HepG2 (cell line): ENCODE results near the gene DSTN. TPM values are rescaled to one million over a fixed set of nuclear protein-coding genes. Genes with fewer than 3 reads are reported as not detected.

ENCODE experiments used
- ATAC-seq: fragments of 200-7000 bp; cut with Tn5 transposase; 3 replicates; pipeline ENCODE4 v1.9.1; 2020; ENCODE audit warnings: mild to moderate bottlenecking, moderate library complexity
- BruUV-seq: library from RNA; stranded (reverse); fragments of 400-500 nt; replicated peaks from 2 replicates; lab custom pipeline; 2021; lab: Mats Ljungman, UMichigan
- CTCF ChIA-PET: fragments of 300-600 bp; formaldehyde crosslinking; extraction: SDS; loops from one replicate; lab custom pipeline; 2021; ENCODE audit warnings: low total read pairs, inconsistent platforms, low intra/inter-chr PET ratio; lab: Yijun Ruan, JAX
- POLR2A ChIA-PET: fragments of 350-600 bp; sonication (Branson Sonifier 250); formaldehyde crosslinking; loops from one replicate; lab custom pipeline; 2020; ENCODE audit warnings: antibody characterized with exemption, inconsistent platforms; lab: Yijun Ruan, JAX
- DNase-seq: peaks from one replicate; pipeline ENCODE4 v3.0.0-alpha.2; 2015; ENCODE audit warnings: low spot score
- FAIRE-seq: peaks from 3 replicates; lab custom pipeline; 2011; peaks lifted over from hg19 to GRCh38; lab: Jason Lieb, UNC
- H2AFZ ChIP-seq: one replicate; pipeline ENCODE4 v1.6.1; 2011; ENCODE audit warnings: low read length, inconsistent platforms
- H3K27ac ChIP-seq: fragments of 300-600 bp; 3 replicates; pipeline ENCODE4 v1.8.0; 2011; ENCODE audit warnings: mixed run types, mild to moderate bottlenecking, mixed read lengths, low read length, inconsistent platforms; ENCODE audit not compliant: insufficient read depth; ENCODE audit errors: extremely low read length
- H3K27me3 ChIP-seq, 2 experiments: fragments of 200-600 bp in 1 of 2; 2 replicates in 1 of 2; 3 replicates in 1 of 2; pipeline versions ENCODE4 v1.6.0 to v1.8.0; 2011; ENCODE audit warnings: low read length in 2 of 2, mild to moderate bottlenecking in 2 of 2, moderate library complexity in 2 of 2, inconsistent platforms in 1 of 2; ENCODE audit not compliant: insufficient read depth in 2 of 2, control insufficient read depth in 1 of 2
- H3K36me3 ChIP-seq, 2 experiments: fragments of 200-600 bp in 1 of 2; replicated peaks in 1 of 2; 2 replicates in 1 of 2; 3 replicates in 1 of 2; pipeline versions ENCODE4 v1.5.1 to v1.8.0; 2011; ENCODE audit warnings: low read length in 2 of 2, inconsistent platforms in 1 of 2; ENCODE audit not compliant: insufficient read depth in 2 of 2, control insufficient read depth in 1 of 2
- H3K4me1 ChIP-seq: 2 replicates; pipeline ENCODE4 v1.5.1; 2012; ENCODE audit warnings: low read length, inconsistent platforms; ENCODE audit not compliant: insufficient read depth
- H3K4me2 ChIP-seq: 2 replicates; pipeline ENCODE4 v1.6.0; 2011; ENCODE audit warnings: low read depth, low read length, inconsistent platforms
- H3K4me3 ChIP-seq, 3 experiments: fragments of 200-600 bp in 1 of 3; sonication (generic), shearing (Covaris generic) in 1 of 3; replicated peaks in 1 of 3; 2 replicates each; pipeline ENCODE4 v1.5.1; 2011 to 2016; ENCODE audit warnings: low read length in 3 of 3, inconsistent platforms in 2 of 3, low read depth in 2 of 3, mild to moderate bottlenecking in 2 of 3, control low read depth in 1 of 3, mixed read lengths in 1 of 3; ENCODE audit not compliant: insufficient read depth in 1 of 3
- H3K79me2 ChIP-seq: one replicate; pipeline ENCODE4 v1.6.1; 2011; ENCODE audit warnings: low read length, inconsistent platforms; ENCODE audit not compliant: insufficient read depth
- H3K9ac ChIP-seq: 2 replicates; pipeline ENCODE4 v1.6.0; 2011; ENCODE audit warnings: mild to moderate bottlenecking, low read depth, low read length, inconsistent platforms; ENCODE audit not compliant: insufficient read depth
- H3K9me3 ChIP-seq: 2 replicates; pipeline ENCODE4 v1.5.1; 2012; ENCODE audit warnings: mild to moderate bottlenecking, low read length
- H4K20me1 ChIP-seq: 2 replicates; pipeline ENCODE4 v1.6.0; 2011; ENCODE audit warnings: inconsistent platforms, mild to moderate bottlenecking, low read length, moderate library complexity; ENCODE audit not compliant: insufficient read depth
- AGO1 ChIP-seq: fragments of 200-400 bp; formaldehyde crosslinking; IDR thresholded peaks from 2 replicates; pipeline ENCODE4 v1.6.1; 2017; ENCODE audit warnings: mild to moderate bottlenecking, low read depth, low read length, moderate library complexity; ENCODE audit not compliant: poor library complexity, severe bottlenecking
- AGO2 ChIP-seq: fragments of 200-400 bp; formaldehyde crosslinking; optimal IDR thresholded peaks from 2 replicates; pipeline ENCODE3; 2017; ENCODE audit warnings: mild to moderate bottlenecking, low read depth, low read length, moderate library complexity
- MEIS2 ChIP-seq: sonication (generic); formaldehyde crosslinking; IDR thresholded peaks from 2 replicates; pipeline ENCODE4 v1.9.0; 2021; ENCODE audit warnings: mild to moderate bottlenecking, missing genetic modification reagents
- NFKB2 ChIP-seq: sonication (generic); formaldehyde crosslinking; IDR thresholded peaks from 2 replicates; pipeline ENCODE4 v1.4.0; 2020; ENCODE audit warnings: missing genetic modification reagents, borderline replicate concordance
- PAF1 ChIP-seq: IDR thresholded peaks from 2 replicates; pipeline ENCODE4 v1.6.1; 2016; ENCODE audit warnings: missing genetic modification reagents, missing compliant biosample characterization
- POLR2AphosphoS5 ChIP-seq: IDR thresholded peaks from 2 replicates; pipeline ENCODE4 v1.6.1; 2012; ENCODE audit warnings: low read depth, low read length
- RBM22 ChIP-seq: fragments of 200-400 bp; formaldehyde crosslinking; optimal IDR thresholded peaks from 2 replicates; pipeline ENCODE3; 2017; ENCODE audit warnings: mild to moderate bottlenecking, low read length, moderate library complexity
- SRSF1 ChIP-seq: fragments of 200-400 bp; formaldehyde crosslinking; optimal IDR thresholded peaks from 2 replicates; pipeline ENCODE3; 2017; ENCODE audit warnings: mild to moderate bottlenecking, low read depth, low read length, moderate library complexity
- TBX2 ChIP-seq: sonication (generic); formaldehyde crosslinking; IDR thresholded peaks from 2 replicates; pipeline ENCODE4 v1.5.0; 2020; ENCODE audit warnings: missing genetic modification reagents, mild to moderate bottlenecking, borderline replicate concordance
- U2AF1 ChIP-seq: fragments of 200-400 bp; formaldehyde crosslinking; optimal IDR thresholded peaks from 2 replicates; pipeline ENCODE3; 2017; ENCODE audit warnings: mild to moderate bottlenecking, low read depth, low read length
- ZBTB33 ChIP-seq: sonication (generic); formaldehyde crosslinking; IDR thresholded peaks from 2 replicates; pipeline ENCODE4 v1.4.0; 2020; ENCODE audit warnings: missing genetic modification reagents
- ZNF124 ChIP-seq: sonication (generic); formaldehyde crosslinking; IDR thresholded peaks from 2 replicates; pipeline ENCODE4 v1.4.0; 2020; ENCODE audit warnings: missing genetic modification reagents
- ZNF572 ChIP-seq: sonication (generic); formaldehyde crosslinking; IDR thresholded peaks from 2 replicates; pipeline ENCODE4 v1.5.1; 2020; ENCODE audit warnings: mild to moderate bottlenecking, missing genetic modification reagents
- ZNF574 ChIP-seq: sonication (generic); formaldehyde crosslinking; IDR thresholded peaks from 2 replicates; pipeline ENCODE4 v1.4.0; 2020; ENCODE audit warnings: missing genetic modification reagents
- ZNF740 ChIP-seq: sonication (generic); formaldehyde crosslinking; IDR thresholded peaks from 2 replicates; pipeline ENCODE4 v1.4.0; 2020; ENCODE audit warnings: missing genetic modification reagents
- ZNF790 ChIP-seq: sonication (generic); formaldehyde crosslinking; IDR thresholded peaks from 2 replicates; pipeline ENCODE4 v1.8.0; 2022; ENCODE audit warnings: missing genetic modification reagents, mild to moderate bottlenecking, borderline replicate concordance
- WGBS: methylation state at CpG from one replicate; pipeline ENCODE4 v1.1.6; 2017; ENCODE audit warnings: low lambda C conversion rate; 5-methylcytosine and 5-hydroxymethylcytosine counted together
- in situ Hi-C: cut with HindIII; loops from 2 replicates; pipeline ENCODE4 v1.10.0; 2017; ENCODE audit warnings: low pct_unique_long_range_greater_than_20kb; ENCODE audit not compliant: extremely low pct_ligation_motif_present
- intact Hi-C: fragments of 100-400 bp; cut with micrococcal nuclease; formaldehyde crosslinking; loops from one replicate; pipeline ENCODE4 v1.10.0; 2022; ENCODE audit not compliant: unreplicated experiment
- polyA plus RNA-seq, 8 experiments: library from polyadenylated mRNA; depleted of rRNA in 3 of 8; stranded (reverse) in 7 of 8; unstranded in 1 of 8; fragments of >200 nt; fragmentation: Illumina TruSeq in 4 of 8; extraction: Trizol in 4 of 8; gene quantifications; 2 replicates each; pipeline versions ENCODE4 v1.2.1 to v1.2.3, GENCODE V29; 2011 to 2016; ENCODE audit warnings: low read depth in 4 of 8, missing spikeins in 1 of 8, mixed read lengths in 1 of 8; ENCODE audit not compliant: insufficient read depth in 1 of 8
- total RNA-seq, 5 experiments: library from RNA; depleted of rRNA; stranded (reverse); fragments of >200 nt; fragmentation: Illumina TruSeq; extraction: Trizol; gene quantifications; 2 replicates each; pipeline ENCODE4 v1.2.3, GENCODE V29; 2016; ENCODE audit warnings: low read depth in 1 of 5

The DSTN gene
- total and polyA plus RNA-seq, 2 of the 13 experiments (the other 11 are each of a cell fraction or from before 2014, with no cell fraction given), result 27.6 to 106 TPM

- TF ChIP-seq ZNF574 (CRISPR knock-in tag) (no peak), MEIS2 (CRISPR knock-in tag) (no peak)
Observed at GRCh38 chr20:17626217-17627007, 56.5 kb downstream of the DSTN start (continued).

- no peak overlapping the region for H3K9ac ChIP-seq
- peaks cover 7% of the 10 kb centered on the region for H3K4me1 ChIP-seq
- FAIRE-seq, result no peak
- CTCF ChIA-PET, result no interaction called here
- H3K79me2 ChIP-seq, result peaks cover 2% of the 10 kb centered on the region
- no TSS peak for BruUV-seq
- no peaks in the 10 kb centered on the region for H3K9me3 ChIP-seq
- H4K20me1 ChIP-seq, result peaks cover 28% of the 10 kb centered on the region; the same call in 1 of the 2 replicates
- DNase-seq, result no peak
- ATAC-seq, result no peak
- in situ Hi-C loops, result no loop called here
- POLR2A ChIA-PET, result no interaction called here
- H3K4me2 ChIP-seq, result no peak overlapping the region
- H3K4me3 ChIP-seq, result no peak overlapping the region
- intact Hi-C loops, result no loop called here
- peaks cover 96 to 98% of the 10 kb centered on the region in 2 experiments for H3K36me3 ChIP-seq
- H3K27me3 ChIP-seq, result no peaks in the 10 kb centered on the region
- H2AFZ ChIP-seq, result no peak overlapping the region
- TF ChIP-seq RBM22 (peak; percentile 95), NFKB2 (CRISPR knock-in tag) (peak; percentile 48; the same call in 1 of the 2 replicates), ZBTB33 (CRISPR knock-in tag) (peak; percentile 90), AGO1 (peak; percentile 45), ZNF790 (no peak), TBX2 (no peak), AGO2 (peak; percentile 91), SRSF1 (peak; percentile 63), U2AF1 (peak; percentile 62), ZNF740 (no peak), PAF1 (CRISPR knock-in tag) (0 out of 2 replicates have a peak, but pooled peaks have one; percentile 11), ZNF124 (CRISPR knock-in tag) (no peak), POLR2AphosphoS5 (peak; percentile 37; the same call in 1 of the 2 replicates), ZNF572 (CRISPR knock-in tag) (0 out of 2 replicates have a peak, but pooled peaks have one; percentile 13)
- TF ChIP-seq, all 625 proteins: peak for 10
- WGBS, result 93% methylated on average over 27 of the region's 27 CpGs
- H3K27ac ChIP-seq, result no peak overlapping the region
Observed at GRCh38 chr20:17627101-17627955, 57.5 kb downstream of the DSTN start.
